SK-N-SH treated with all-trans-retinoic acid at 6 μM for 48 hours (cell line): Measurements from ENCODE around the gene TCAF1.

ENCODE experiments used
- CSDC2 ChIP-seq: fragments of 250-450 bp; sonication (Bioruptor Pico); IDR thresholded peaks from 2 replicates; pipeline ENCODE4 v1.5.0; 2020; ENCODE audit warnings: mild to moderate bottlenecking, moderate library complexity
- ISL1 ChIP-seq: fragments of 250-450 bp; sonication (Bioruptor Pico); IDR thresholded peaks from 2 replicates; pipeline ENCODE4 v2.1.2; 2022; ENCODE audit warnings: mild to moderate bottlenecking, moderate library complexity
- PPARA ChIP-seq: fragments of 250-450 bp; sonication (Bioruptor Pico); IDR thresholded peaks from 2 replicates; pipeline ENCODE4 v1.5.0; 2020; ENCODE audit warnings: mild to moderate bottlenecking, borderline replicate concordance
- RARB ChIP-seq: fragments of 250-450 bp; sonication (Bioruptor Pico); IDR thresholded peaks from 2 replicates; pipeline ENCODE4 v1.8.0; 2021; ENCODE audit warnings: mild to moderate bottlenecking, moderate library complexity
- SNAI2 ChIP-seq: fragments of 250-450 bp; sonication (Bioruptor Pico); IDR thresholded peaks from 2 replicates; pipeline ENCODE4 v1.5.0; 2020; ENCODE audit warnings: mild to moderate bottlenecking, moderate library complexity
- TCF4 ChIP-seq: fragments of 250-450 bp; sonication (Bioruptor Pico); IDR thresholded peaks from 2 replicates; pipeline ENCODE4 v1.8.0; 2021; ENCODE audit warnings: mild to moderate bottlenecking, moderate library complexity, borderline replicate concordance
- TOX ChIP-seq: fragments of 250-450 bp; sonication (Bioruptor Pico); IDR thresholded peaks from 2 replicates; pipeline ENCODE4 v1.8.0; 2021; ENCODE audit warnings: mild to moderate bottlenecking, moderate library complexity, borderline replicate concordance
- ZC3H10 ChIP-seq: fragments of 250-450 bp; sonication (Bioruptor Pico); IDR thresholded peaks from 2 replicates; pipeline ENCODE4 v1.5.1; 2021; ENCODE audit warnings: mild to moderate bottlenecking, moderate library complexity
- ZFP3 ChIP-seq: fragments of 250-450 bp; sonication (Bioruptor Pico); IDR thresholded peaks from 2 replicates; pipeline ENCODE4 v1.5.0; 2020; ENCODE audit warnings: mild to moderate bottlenecking, moderate library complexity
- ZNF565 ChIP-seq: fragments of 450-650 bp; formaldehyde crosslinking; conservative IDR thresholded peaks from 2 replicates; pipeline ENCODE4 v1.5.0; 2020; ENCODE audit warnings: low read depth, mild to moderate bottlenecking, moderate library complexity
- TF ChIP-seq, protein P1 (sequence below): fragments of 250-450 bp; sonication (Bioruptor Pico); IDR thresholded peaks from 2 replicates; pipeline ENCODE4 v1.8.0; 2021; ENCODE audit warnings: low read depth, mild to moderate bottlenecking, moderate library complexity, borderline replicate concordance
- TF ChIP-seq, protein P2 (sequence below): fragments of 250-450 bp; sonication (Bioruptor Pico); IDR thresholded peaks from 2 replicates; pipeline ENCODE4 v1.8.0; 2020; ENCODE audit warnings: mild to moderate bottlenecking, moderate library complexity, borderline replicate concordance
- TF ChIP-seq, protein P3 (sequence below): fragments of 250-450 bp; sonication (Bioruptor Pico); IDR thresholded peaks from 2 replicates; pipeline ENCODE4 v1.5.1; 2021; ENCODE audit warnings: mild to moderate bottlenecking, moderate library complexity
- TF ChIP-seq, protein P4 (sequence below): fragments of 250-450 bp; sonication (Bioruptor Pico); IDR thresholded peaks from 2 replicates; pipeline ENCODE4 v1.5.1; 2020; ENCODE audit warnings: low read depth, mild to moderate bottlenecking, moderate library complexity

DNA sequence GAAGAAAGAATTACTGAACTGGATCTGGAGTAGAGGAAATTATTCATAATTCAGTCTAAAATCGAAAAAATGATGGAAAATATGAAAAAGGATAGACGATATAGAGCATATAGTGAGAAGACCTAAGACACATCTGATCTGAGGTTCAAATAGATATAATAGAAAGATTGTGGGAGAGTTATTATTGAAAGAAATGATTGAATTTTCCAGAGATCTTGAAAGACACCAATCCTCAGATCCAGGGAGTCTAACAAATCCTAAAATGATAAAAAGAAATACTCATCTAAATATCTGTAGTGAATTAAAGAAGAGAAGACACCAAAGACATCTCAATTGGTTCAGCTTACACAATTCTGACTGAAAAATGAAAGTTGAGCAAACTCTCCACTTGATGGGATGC lies 12.9 kb downstream of the TCAF1 start:
- TF ChIP-seq RARB (CRISPR knock-in tag), result no peak
- TF ChIP-seq TCF4 (CRISPR knock-in tag), result no peak
- no peak for TF ChIP-seq TOX (CRISPR knock-in tag)
- TF ChIP-seq, protein P1, sequence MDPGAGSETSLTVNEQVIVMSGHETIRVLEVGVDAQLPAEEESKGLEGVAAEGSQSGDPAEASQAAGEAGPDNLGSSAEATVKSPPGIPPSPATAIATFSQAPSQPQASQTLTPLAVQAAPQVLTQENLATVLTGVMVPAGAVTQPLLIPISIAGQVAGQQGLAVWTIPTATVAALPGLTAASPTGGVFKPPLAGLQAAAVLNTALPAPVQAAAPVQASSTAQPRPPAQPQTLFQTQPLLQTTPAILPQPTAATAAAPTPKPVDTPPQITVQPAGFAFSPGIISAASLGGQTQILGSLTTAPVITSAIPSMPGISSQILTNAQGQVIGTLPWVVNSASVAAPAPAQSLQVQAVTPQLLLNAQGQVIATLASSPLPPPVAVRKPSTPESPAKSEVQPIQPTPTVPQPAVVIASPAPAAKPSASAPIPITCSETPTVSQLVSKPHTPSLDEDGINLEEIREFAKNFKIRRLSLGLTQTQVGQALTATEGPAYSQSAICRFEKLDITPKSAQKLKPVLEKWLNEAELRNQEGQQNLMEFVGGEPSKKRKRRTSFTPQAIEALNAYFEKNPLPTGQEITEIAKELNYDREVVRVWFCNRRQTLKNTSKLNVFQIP, result no peak
- TF ChIP-seq, protein P2, sequence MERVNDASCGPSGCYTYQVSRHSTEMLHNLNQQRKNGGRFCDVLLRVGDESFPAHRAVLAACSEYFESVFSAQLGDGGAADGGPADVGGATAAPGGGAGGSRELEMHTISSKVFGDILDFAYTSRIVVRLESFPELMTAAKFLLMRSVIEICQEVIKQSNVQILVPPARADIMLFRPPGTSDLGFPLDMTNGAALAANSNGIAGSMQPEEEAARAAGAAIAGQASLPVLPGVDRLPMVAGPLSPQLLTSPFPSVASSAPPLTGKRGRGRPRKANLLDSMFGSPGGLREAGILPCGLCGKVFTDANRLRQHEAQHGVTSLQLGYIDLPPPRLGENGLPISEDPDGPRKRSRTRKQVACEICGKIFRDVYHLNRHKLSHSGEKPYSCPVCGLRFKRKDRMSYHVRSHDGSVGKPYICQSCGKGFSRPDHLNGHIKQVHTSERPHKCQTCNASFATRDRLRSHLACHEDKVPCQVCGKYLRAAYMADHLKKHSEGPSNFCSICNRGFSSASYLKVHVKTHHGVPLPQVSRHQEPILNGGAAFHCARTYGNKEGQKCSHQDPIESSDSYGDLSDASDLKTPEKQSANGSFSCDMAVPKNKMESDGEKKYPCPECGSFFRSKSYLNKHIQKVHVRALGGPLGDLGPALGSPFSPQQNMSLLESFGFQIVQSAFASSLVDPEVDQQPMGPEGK (CRISPR knock-in tag), result no peak
- TF ChIP-seq, protein P3, sequence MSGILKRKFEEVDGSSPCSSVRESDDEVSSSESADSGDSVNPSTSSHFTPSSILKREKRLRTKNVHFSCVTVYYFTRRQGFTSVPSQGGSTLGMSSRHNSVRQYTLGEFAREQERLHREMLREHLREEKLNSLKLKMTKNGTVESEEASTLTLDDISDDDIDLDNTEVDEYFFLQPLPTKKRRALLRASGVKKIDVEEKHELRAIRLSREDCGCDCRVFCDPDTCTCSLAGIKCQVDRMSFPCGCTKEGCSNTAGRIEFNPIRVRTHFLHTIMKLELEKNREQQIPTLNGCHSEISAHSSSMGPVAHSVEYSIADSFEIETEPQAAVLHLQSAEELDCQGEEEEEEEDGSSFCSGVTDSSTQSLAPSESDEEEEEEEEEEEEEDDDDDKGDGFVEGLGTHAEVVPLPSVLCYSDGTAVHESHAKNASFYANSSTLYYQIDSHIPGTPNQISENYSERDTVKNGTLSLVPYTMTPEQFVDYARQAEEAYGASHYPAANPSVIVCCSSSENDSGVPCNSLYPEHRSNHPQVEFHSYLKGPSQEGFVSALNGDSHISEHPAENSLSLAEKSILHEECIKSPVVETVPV (CRISPR knock-in tag), result no peak
- no peak for TF ChIP-seq ZFP3 (CRISPR knock-in tag)
- no peak for TF ChIP-seq SNAI2 (CRISPR knock-in tag)
- TF ChIP-seq ISL1 (CRISPR knock-in tag), result no peak
- no peak for TF ChIP-seq ZC3H10
- TF ChIP-seq PPARA (CRISPR knock-in tag), result no peak
- no peak for TF ChIP-seq CSDC2 (CRISPR knock-in tag)
- no peak for TF ChIP-seq ZNF565 (CRISPR knock-in tag)
- TF ChIP-seq, protein P4, sequence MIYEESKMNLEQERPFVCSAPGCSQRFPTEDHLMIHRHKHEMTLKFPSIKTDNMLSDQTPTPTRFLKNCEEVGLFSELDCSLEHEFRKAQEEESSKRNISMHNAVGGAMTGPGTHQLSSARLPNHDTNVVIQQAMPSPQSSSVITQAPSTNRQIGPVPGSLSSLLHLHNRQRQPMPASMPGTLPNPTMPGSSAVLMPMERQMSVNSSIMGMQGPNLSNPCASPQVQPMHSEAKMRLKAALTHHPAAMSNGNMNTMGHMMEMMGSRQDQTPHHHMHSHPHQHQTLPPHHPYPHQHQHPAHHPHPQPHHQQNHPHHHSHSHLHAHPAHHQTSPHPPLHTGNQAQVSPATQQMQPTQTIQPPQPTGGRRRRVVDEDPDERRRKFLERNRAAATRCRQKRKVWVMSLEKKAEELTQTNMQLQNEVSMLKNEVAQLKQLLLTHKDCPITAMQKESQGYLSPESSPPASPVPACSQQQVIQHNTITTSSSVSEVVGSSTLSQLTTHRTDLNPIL (CRISPR knock-in tag), result no peak
